GM23248 (cell line): Measurements from ENCODE around the gene RAD50. TPM values are rescaled to one million over a fixed set of nuclear protein-coding genes. Genes with fewer than 3 reads are reported as not detected.

Source experiments
- DNase-seq: peaks from one replicate; pipeline ENCODE4 v3.0.0-alpha.2; 2015
- H2AFZ ChIP-seq: fragments of 200-600 bp; sonication (generic); 2 replicates; pipeline ENCODE4 v1.6.1; 2016; ENCODE audit warnings: antibody characterized with exemption
- H3F3A ChIP-seq: fragments of 200-600 bp; sonication (generic); 2 replicates; pipeline ENCODE4 v1.6.1; 2016; ENCODE audit warnings: mild to moderate bottlenecking, antibody characterized with exemption, mixed run types; ENCODE audit not compliant: insufficient read depth
- H3K27ac ChIP-seq: fragments of 200-600 bp; sonication (generic); 2 replicates; pipeline ENCODE4 v1.5.1; 2016; ENCODE audit warnings: mild to moderate bottlenecking
- H3K27me3 ChIP-seq: fragments of 200-600 bp; sonication (generic); replicated peaks from 2 replicates; pipeline ENCODE4 v1.6.1; 2016; ENCODE audit warnings: mild to moderate bottlenecking; ENCODE audit not compliant: insufficient read depth
- H3K36me3 ChIP-seq: fragments of 200-600 bp; sonication (generic); 2 replicates; pipeline ENCODE4 v1.6.1; 2016; ENCODE audit warnings: low read depth, mild to moderate bottlenecking
- H3K4me1 ChIP-seq: fragments of 200-600 bp; sonication (generic); 2 replicates; pipeline ENCODE4 v1.6.1; 2016; ENCODE audit warnings: mild to moderate bottlenecking; ENCODE audit not compliant: insufficient read depth
- H3K4me2 ChIP-seq: fragments of 200-600 bp; sonication (generic); one replicate; pipeline ENCODE4 v1.6.1; 2016; ENCODE audit warnings: mild to moderate bottlenecking; ENCODE audit not compliant: unreplicated experiment
- H3K4me3 ChIP-seq: fragments of 200-600 bp; sonication (generic); 2 replicates; pipeline ENCODE4 v1.5.1; 2016; ENCODE audit warnings: mild to moderate bottlenecking
- H3K79me2 ChIP-seq: fragments of 200-600 bp; sonication (generic); 2 replicates; pipeline ENCODE4 v1.6.1; 2016; ENCODE audit warnings: mild to moderate bottlenecking; ENCODE audit not compliant: insufficient read depth
- H3K9ac ChIP-seq: fragments of 200-600 bp; sonication (generic); 2 replicates; pipeline ENCODE4 v1.6.1; 2016; ENCODE audit warnings: mild to moderate bottlenecking
- H3K9me2 ChIP-seq: fragments of 200-600 bp; sonication (generic); 2 replicates; pipeline ENCODE4 v1.6.1; 2016; ENCODE audit warnings: mixed run types, mild to moderate bottlenecking, moderate library complexity; ENCODE audit not compliant: insufficient read depth
- H3K9me3 ChIP-seq: fragments of 200-600 bp; sonication (generic); one replicate; pipeline ENCODE4 v1.6.1; 2017; ENCODE audit warnings: low read depth
- H4K20me1 ChIP-seq: fragments of 200-600 bp; sonication (generic); 2 replicates; pipeline ENCODE4 v1.6.0; 2016; ENCODE audit not compliant: insufficient read depth
- EZH2 ChIP-seq: fragments of 200-600 bp; sonication (generic); IDR thresholded peaks from 2 replicates; pipeline ENCODE4 v1.6.1; 2018; ENCODE audit warnings: antibody characterized with exemption, mild to moderate bottlenecking; ENCODE audit not compliant: insufficient read depth, poor library complexity, severe bottlenecking
- EZH2phosphoT487 ChIP-seq: fragments of 200-600 bp; sonication (generic); IDR thresholded peaks from 2 replicates; pipeline ENCODE4 v1.6.1; 2018; ENCODE audit warnings: antibody characterized with exemption, moderate library complexity, mild to moderate bottlenecking, low read depth; ENCODE audit not compliant: insufficient read depth
- WGBS, 2 experiments: methylation state at CpG; one replicate each; pipeline ENCODE4 v1.1.6; 2015 to 2017; ENCODE audit warnings: low lambda C conversion rate in 2 of 2, low coverage in 1 of 2; ENCODE audit errors: missing lambda C conversion rate in 2 of 2; 5-methylcytosine and 5-hydroxymethylcytosine counted together
- in situ Hi-C: fragments of 300-500 bp; cut with MboI; formaldehyde crosslinking; loops from 2 replicates; pipeline ENCODE4 v1.15.0; 2020
- polyA plus RNA-seq: library from polyadenylated mRNA; unstranded; fragments of >200 nt; fragmentation: Nextera tagmentation; extraction: Ambion mirVana; gene quantifications from 2 replicates; pipeline ENCODE4 v1.2.1, GENCODE V29; 2016
- total RNA-seq: library from RNA; depleted of rRNA; stranded (reverse); fragments of >200 nt; shearing (Covaris generic); gene quantifications from 2 replicates; pipeline ENCODE4 v1.2.3, GENCODE V29; 2014

Gene RAD50
- total and polyA plus RNA-seq, 2 experiments from 2014 or later = 17.7 to 44.0 TPM

DNA sequence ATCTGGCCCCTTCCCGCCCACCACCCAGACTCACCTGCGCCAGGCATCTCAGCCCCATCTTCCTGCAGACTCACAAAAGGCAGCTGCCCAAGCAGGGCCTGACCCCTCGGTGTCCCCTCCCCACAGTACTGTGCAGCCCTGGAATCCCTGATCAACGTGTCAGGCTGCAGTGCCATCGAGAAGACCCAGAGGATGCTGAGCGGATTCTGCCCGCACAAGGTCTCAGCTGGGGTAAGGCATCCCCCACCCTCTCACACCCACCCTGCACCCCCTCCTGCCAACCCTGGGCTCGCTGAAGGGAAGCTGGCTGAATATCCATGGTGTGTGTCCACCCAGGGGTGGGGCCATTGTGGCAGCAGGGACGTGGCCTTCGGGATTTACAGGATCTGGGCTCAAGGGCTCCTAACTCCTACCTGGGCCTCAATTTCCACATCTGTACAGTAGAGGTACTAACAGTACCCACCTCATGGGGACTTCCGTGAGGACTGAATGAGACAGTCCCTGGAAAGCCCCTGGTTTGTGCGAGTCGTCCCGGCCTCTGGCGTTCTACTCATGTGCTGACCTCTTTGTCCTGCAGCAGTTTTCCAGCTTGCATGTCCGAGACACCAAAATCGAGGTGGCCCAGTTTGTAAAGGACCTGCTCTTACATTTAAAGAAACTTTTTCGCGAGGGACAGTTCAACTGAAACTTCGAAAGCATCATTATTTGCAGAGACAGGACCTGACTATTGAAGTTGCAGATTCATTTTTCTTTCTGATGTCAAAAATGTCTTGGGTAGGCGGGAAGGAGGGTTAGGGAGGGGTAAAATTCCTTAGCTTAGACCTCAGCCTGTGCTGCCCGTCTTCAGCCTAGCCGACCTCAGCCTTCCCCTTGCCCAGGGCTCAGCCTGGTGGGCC is 103.1 kb downstream of the RAD50 start:
- H3K79me2 ChIP-seq = no peaks in the 10 kb centered on the region
- in situ Hi-C loops = no loop called here
- no peak overlapping the region for H3K4me2 ChIP-seq
- no peaks in the 10 kb centered on the region for H3K27me3 ChIP-seq
- H2AFZ ChIP-seq = no peak overlapping the region
- H3K9ac ChIP-seq = no peak overlapping the region
- no peaks in the 10 kb centered on the region for H3F3A ChIP-seq
- 92 to 94% methylated on average over 23 of the region's 23 CpGs for WGBS, 2 experiments
- DNase-seq = no peak
- H4K20me1 ChIP-seq = no peaks in the 10 kb centered on the region
- no peaks in the 10 kb centered on the region for H3K4me1 ChIP-seq
- H3K36me3 ChIP-seq = no peaks in the 10 kb centered on the region
- no peak for TF ChIP-seq EZH2phosphoT487
- TF ChIP-seq EZH2 = no peak
- no peak overlapping the region for H3K27ac ChIP-seq
- H3K9me2 ChIP-seq = no peaks in the 10 kb centered on the region
- no peaks in the 10 kb centered on the region for H3K9me3 ChIP-seq
- no peak overlapping the region for H3K4me3 ChIP-seq

DNA sequence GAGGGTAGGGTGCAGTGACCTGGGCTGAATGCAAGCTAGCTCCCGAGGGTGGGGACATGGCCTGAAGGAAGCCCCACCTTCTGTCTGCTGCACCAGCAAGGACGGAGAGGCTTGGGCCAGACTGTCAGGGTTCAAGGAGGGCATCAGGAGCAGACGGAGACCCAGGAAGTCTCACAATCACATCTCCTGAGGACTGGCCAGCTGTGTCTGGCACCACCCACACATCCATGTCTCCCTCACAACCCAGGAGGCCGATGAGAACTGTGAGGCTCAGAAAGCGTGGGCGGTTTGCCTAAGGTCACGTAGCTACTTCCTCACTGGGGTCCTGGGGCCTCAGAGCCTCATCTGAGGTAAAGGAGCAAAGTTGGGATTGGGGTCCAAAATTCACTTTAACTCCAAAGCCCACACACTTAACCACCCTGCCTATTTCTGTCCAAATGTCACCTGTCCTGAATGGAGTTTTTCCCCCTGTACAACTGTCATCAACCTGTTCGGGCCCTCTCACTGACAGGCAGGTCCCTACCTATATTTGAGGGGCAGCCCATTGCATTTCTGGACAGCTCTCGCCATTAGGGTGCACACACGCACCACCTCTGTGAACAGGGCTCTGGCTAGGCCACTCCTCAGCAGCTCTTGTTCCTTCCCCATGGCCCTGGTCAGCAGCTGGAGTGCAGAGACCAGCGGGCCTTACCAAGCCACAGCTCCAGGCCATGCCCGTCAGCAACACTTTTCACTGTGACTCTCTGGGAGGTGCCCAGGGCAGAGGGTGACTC is 104.6 kb downstream of the RAD50 start:
- H3F3A ChIP-seq = no peaks in the 10 kb centered on the region
- H2AFZ ChIP-seq = no peak overlapping the region
- 74 to 80% methylated on average over 10 to 12 of the region's 12 CpGs for WGBS, 2 experiments
- no peak overlapping the region for H3K9ac ChIP-seq
- H3K4me2 ChIP-seq = no peak overlapping the region
- no peaks in the 10 kb centered on the region for H3K27me3 ChIP-seq
- no peaks in the 10 kb centered on the region for H3K36me3 ChIP-seq
- TF ChIP-seq EZH2 = no peak
- TF ChIP-seq EZH2phosphoT487 = no peak
- H4K20me1 ChIP-seq = no peaks in the 10 kb centered on the region
- in situ Hi-C loops = no loop called here
- no peak overlapping the region for H3K4me3 ChIP-seq
- no peaks in the 10 kb centered on the region for H3K9me2 ChIP-seq
- H3K4me1 ChIP-seq = no peaks in the 10 kb centered on the region
- H3K9me3 ChIP-seq = no peaks in the 10 kb centered on the region
- H3K79me2 ChIP-seq = no peaks in the 10 kb centered on the region
- no peak overlapping the region for H3K27ac ChIP-seq
- peak; percentile 12 for DNase-seq

DNA sequence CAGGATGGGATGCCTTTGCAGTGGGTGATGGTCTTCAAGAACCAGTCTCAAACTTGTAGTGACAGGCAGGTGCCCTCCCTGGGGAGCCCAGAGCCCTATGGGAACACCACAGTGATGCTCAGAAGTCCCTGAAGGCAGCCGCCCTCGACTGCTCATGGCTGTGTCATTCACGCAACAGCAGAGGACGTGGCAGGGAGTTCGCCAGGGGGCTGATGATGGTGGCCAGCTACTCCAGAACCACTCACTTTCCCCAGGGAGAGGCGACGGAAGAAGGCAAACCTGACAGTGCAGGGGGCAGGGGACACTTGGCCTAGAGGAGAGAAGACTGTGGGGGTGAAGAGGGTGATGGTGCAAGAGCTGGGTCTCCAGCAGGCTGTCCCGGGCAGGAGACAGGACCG is 105.2 kb downstream of the RAD50 start:
- H3K79me2 ChIP-seq = no peaks in the 10 kb centered on the region
- in situ Hi-C loops = no loop called here

DNA sequence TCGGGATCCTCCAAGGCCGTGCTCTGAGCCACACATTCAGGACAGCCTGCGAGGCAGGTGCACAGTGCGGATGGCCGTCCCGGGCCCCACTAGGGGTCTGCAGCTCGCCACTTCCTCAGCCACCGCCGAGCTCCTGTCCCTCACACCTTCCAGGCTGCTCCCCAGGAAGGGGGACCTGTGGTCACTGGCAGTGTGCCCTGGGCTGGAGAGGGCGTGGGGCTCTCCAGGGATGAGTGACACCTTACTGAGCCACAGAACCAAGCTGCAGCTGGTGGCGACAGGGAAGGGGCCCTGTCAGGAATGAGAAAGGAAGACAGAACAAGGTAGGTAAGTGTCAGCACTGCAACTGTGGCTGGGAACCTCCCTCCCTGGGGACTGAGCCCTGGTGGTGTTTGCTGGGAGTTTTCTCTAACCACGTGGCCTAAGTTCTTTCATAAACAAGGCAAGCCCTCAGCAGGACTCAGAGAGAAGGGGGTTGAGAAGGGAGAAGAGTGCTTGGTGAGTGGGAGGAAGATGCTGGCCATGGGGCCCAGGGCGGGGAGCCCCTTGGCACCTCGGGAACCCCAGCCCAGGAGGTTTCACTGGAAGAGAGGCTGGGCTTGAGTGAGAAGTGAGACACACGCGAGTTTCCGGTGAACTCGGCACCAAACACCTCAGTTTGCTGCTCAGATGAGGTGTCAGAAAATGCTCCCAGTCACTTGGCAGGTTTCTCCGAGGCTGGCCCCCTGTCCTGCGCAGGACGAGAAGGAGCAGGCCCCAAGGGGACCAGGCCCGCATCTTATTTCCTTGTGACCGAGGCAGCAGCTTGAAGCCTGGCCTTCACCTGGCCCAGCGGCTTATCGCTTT is 106.4 kb downstream of the RAD50 start:
- no peaks in the 10 kb centered on the region for H3K9me3 ChIP-seq
- H3K79me2 ChIP-seq = no peaks in the 10 kb centered on the region
- no peaks in the 10 kb centered on the region for H3K4me1 ChIP-seq
- WGBS, 2 experiments = 88% methylated on average over 25 of the region's 25 CpGs
- in situ Hi-C loops = no loop called here
- H3K9me2 ChIP-seq = no peaks in the 10 kb centered on the region
- H3K9ac ChIP-seq = no peak overlapping the region
- H3K4me2 ChIP-seq = no peak overlapping the region
- H3K4me3 ChIP-seq = no peak overlapping the region
- TF ChIP-seq EZH2 (no peak), EZH2phosphoT487 (no peak)
- H3K27ac ChIP-seq = no peak overlapping the region
- no peaks in the 10 kb centered on the region for H3K27me3 ChIP-seq
- H3K36me3 ChIP-seq = no peaks in the 10 kb centered on the region
- H2AFZ ChIP-seq = no peak overlapping the region
- H3F3A ChIP-seq = no peaks in the 10 kb centered on the region
- DNase-seq = peak; percentile 24
- H4K20me1 ChIP-seq = no peaks in the 10 kb centered on the region

More for the DNA sequence above, 105.2 kb downstream of the RAD50 start:
- no peak overlapping the region for H3K4me3 ChIP-seq
- H3K36me3 ChIP-seq = no peaks in the 10 kb centered on the region
- no peak for DNase-seq
- WGBS, 2 experiments = 94 to 97% methylated on average over 7 to 9 of the region's 9 CpGs
- no peaks in the 10 kb centered on the region for H3K9me3 ChIP-seq
- no peaks in the 10 kb centered on the region for H3K4me1 ChIP-seq
- H3K9ac ChIP-seq = no peak overlapping the region
- no peaks in the 10 kb centered on the region for H4K20me1 ChIP-seq
- H2AFZ ChIP-seq = no peak overlapping the region
- H3K27ac ChIP-seq = no peak overlapping the region
- no peaks in the 10 kb centered on the region for H3F3A ChIP-seq
- no peak for TF ChIP-seq EZH2
- no peak for TF ChIP-seq EZH2phosphoT487
- H3K27me3 ChIP-seq = no peaks in the 10 kb centered on the region
- no peaks in the 10 kb centered on the region for H3K9me2 ChIP-seq
- no peak overlapping the region for H3K4me2 ChIP-seq
